Measurements from ENCODE around the gene CRAMP1. TPM values are rescaled to one million over a fixed set of nuclear protein-coding genes. Genes with fewer than 3 reads are reported as not detected.

The CRAMP1 gene
- total RNA-seq = 10 to 100 TPM; 15.7 to 27.4 (median 20.6) TPM
- long read RNA-seq, donor 1, partial matches to known transcripts = 8 of 13 reads
- long read RNA-seq, donor 1, other reads (novel, unspliced or antisense) = 5 of 13 reads
- long read RNA-seq, donor 2 = 0 reads

- ATAC-seq = peak; percentile 0
- H3K9me3 ChIP-seq = no peaks in the 10 kb centered on the region
- intact Hi-C loops (cut with DNase I, micrococcal nuclease) = no loop called here
- peak within 1 kb of the TSS; percentile 93 for H3K4me3 ChIP-seq
- TF ChIP-seq, protein P1, sequence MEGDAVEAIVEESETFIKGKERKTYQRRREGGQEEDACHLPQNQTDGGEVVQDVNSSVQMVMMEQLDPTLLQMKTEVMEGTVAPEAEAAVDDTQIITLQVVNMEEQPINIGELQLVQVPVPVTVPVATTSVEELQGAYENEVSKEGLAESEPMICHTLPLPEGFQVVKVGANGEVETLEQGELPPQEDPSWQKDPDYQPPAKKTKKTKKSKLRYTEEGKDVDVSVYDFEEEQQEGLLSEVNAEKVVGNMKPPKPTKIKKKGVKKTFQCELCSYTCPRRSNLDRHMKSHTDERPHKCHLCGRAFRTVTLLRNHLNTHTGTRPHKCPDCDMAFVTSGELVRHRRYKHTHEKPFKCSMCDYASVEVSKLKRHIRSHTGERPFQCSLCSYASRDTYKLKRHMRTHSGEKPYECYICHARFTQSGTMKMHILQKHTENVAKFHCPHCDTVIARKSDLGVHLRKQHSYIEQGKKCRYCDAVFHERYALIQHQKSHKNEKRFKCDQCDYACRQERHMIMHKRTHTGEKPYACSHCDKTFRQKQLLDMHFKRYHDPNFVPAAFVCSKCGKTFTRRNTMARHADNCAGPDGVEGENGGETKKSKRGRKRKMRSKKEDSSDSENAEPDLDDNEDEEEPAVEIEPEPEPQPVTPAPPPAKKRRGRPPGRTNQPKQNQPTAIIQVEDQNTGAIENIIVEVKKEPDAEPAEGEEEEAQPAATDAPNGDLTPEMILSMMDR (IDR thresholded peaks at IDR 0.05) = no peak
- DNase-seq = peak; percentile 21 to 69 (median 54)
- H3K36me3 ChIP-seq (ENCODE audit: low read depth) = no peaks in the 10 kb centered on the region
- peaks cover 30% of the 10 kb centered on the region for H3K4me1 ChIP-seq (ENCODE audit: low read depth)
These were observed at the start of gene CRAMP1 for GRCh38 chr16:1612320-1613111. Gene CRAMP1, plus strand, starts transcription at chr16:1612360. Its CDS starts 2,280 bp downstream, at chr16:1614640.

DNA sequence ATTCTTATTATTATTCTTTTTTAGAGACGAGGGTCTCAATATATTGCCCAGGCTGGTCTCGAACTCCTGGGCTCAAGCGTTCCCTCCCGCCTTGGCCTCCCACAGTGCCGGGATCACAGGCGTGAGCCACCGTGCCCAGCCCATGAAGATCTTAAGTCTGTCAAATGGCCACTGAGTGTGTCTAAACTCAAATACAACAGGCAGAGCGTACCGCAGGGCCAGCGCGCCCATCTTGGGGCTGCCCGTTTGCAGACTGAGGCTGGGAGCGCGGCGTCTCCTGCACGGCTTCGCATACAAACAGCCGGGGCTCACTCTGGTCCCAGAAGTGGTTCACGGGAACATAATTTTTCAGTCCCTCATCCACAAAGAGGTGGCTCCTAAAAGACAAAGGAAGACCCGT is 48.4 kb upstream of the CRAMP1 start:
- H3K36me3 ChIP-seq (ENCODE audit: low read depth) = no peaks in the 10 kb centered on the region
- TF ChIP-seq, protein P1 (IDR thresholded peaks at IDR 0.05) = no peak

DNA sequence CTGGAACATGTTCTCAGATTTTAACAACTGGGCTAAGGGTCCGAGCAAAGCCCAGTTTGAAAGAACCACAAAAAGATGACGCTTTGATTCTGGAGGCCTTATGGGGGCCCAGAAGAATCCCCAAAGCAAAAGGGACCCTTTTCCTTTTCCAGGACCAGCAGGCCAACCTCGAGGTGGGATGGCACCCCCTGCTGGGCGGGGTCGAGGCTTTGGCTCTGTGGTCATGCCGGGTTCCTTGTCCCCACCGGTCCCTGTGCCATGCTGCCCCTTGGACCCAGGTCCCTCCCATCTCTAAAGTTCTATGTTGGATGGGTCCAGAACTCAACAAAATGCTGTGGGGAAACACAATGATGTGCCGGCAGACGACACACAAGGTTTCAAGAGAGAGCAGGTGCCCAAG is 47.8 kb upstream of the CRAMP1 start:
- ATAC-seq = no peak
- no peak for DNase-seq
- intact Hi-C loops (cut with DNase I, micrococcal nuclease) = no loop called here
- no peaks in the 10 kb centered on the region for H3K36me3 ChIP-seq (ENCODE audit: low read depth)
- H3K4me1 ChIP-seq (ENCODE audit: low read depth) = no peaks in the 10 kb centered on the region
- TF ChIP-seq, protein P1 (IDR thresholded peaks at IDR 0.05) = no peak
- no peak overlapping the region for H3K4me3 ChIP-seq
- no peaks in the 10 kb centered on the region for H3K9me3 ChIP-seq

More for the DNA sequence above, 48.4 kb upstream of the CRAMP1 start:
- ATAC-seq (no peak), DNase-seq (no peak)
- Histone ChIP-seq H3K4me3 (no peak overlapping the region), H3K9me3 (no peaks in the 10 kb centered on the region), H3K4me1 (ENCODE audit: low read depth) (no peaks in the 10 kb centered on the region)
- intact Hi-C loops (cut with DNase I, micrococcal nuclease) = no loop called here

DNA sequence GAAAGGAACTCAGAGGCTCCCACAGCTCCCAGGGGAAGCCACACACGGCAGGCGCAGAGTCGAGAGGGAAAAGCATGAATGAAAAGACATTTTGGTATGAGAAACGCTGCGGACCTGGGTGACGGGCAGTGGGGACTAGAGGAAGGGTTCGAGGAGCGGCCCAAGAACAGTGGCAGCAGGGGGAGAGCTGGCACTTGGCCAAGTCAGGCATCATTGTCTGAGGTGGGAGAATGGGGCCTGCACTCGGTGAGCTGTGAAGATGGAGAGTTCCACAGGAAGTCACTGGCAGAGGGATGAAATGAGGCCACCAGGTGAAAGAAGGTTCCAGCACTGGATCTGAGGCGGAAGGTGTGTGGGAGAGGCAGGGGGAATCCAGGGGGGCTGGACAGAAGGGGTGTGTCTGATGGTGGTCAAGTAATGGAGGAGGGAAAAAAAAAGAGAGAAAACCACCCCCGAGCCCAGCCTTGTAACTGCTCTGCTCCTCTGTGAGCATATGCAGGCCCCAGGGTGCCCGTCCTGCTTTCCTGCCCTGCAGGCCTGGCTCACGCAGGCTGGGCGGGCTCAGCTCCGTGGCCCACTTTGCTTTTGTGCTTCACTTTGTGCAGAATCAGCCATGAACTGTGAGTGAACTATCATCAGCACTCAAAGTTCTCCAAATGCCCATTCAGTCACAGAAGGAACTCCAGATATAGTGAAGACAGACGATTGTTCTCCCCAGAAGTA is 46.9 kb upstream of the CRAMP1 start:
- ATAC-seq (no peak), DNase-seq (no peak)
- no peak overlapping the region for H3K4me3 ChIP-seq
- no peaks in the 10 kb centered on the region for H3K4me1 ChIP-seq (ENCODE audit: low read depth)
- H3K36me3 ChIP-seq (ENCODE audit: low read depth) = no peaks in the 10 kb centered on the region
- intact Hi-C loops (cut with DNase I, micrococcal nuclease) = no loop called here
- TF ChIP-seq, protein P1 (IDR thresholded peaks at IDR 0.05) = no peak
- H3K9me3 ChIP-seq = no peaks in the 10 kb centered on the region

- ATAC-seq (no peak), DNase-seq (no peak)
- Histone ChIP-seq H3K4me1 (ENCODE audit: low read depth) (no peaks in the 10 kb centered on the region), H3K36me3 (ENCODE audit: low read depth) (no peaks in the 10 kb centered on the region), H3K9me3 (no peaks in the 10 kb centered on the region), H3K4me3 (no peak overlapping the region)
- TF ChIP-seq, protein P1 (IDR thresholded peaks at IDR 0.05) = no peak
- intact Hi-C loops (cut with DNase I, micrococcal nuclease) = no loop called here
These were observed 44.2 kb upstream of the CRAMP1 start for GRCh38 chr16:1567988-1568387.

All from mucosa of descending colon (tissue), 3 donors.